ENCODE results near the gene NME1. TPM values are rescaled to one million over a fixed set of nuclear protein-coding genes. Genes with fewer than 3 reads are reported as not detected.
A peak's percentile ranks its signal among the peaks of the same experiment; 100 is the strongest.

Gene NME1
- total and polyA plus RNA-seq, 9 of the 15 experiments (the other 6 are each of a cell fraction or from before 2014, with no cell fraction given), result 449 to 1,588 (median 604) TPM

DNA sequence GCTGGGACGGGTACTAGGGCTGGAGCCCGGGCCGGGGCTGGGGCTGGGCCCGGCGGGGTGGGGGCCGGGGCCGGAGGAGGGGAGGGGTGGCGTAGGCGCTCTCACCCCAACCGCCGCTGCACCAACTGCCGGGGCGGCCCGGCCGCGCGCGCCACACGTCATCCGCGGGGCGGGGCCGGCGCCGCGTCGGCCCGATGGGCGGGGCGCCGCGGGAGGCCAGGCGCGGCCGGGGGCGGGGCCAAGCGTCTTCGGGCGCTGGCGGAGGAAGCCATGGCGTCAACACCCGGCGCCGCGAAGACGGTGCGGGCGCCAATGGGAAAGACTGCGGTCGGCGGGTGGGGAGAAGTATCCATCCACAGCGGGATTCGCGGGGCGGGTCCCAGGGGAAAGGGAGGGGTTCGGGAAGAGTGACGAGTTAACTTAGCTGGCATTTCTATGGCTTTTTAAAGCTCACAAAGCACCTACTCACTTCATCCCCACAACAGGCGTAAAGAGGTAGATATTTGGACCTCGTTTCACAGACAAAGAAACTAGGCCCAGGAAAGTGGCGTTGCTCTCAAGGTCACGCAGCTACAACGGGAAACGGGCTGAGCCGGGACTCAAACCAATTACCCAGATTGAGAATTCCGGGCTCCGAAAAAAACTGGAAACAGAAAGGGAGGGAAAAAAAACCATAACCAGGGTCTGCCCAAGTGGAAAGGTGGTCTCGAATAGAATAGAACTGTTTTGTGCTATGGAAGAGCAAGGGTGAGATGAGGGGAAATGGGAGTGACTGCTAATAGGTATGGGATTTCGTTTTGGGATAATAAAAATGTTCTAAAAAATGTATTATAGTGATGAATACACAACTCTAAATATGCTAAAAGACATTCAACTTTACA, 32.4 kb upstream of the NME1 start, which contains the start of gene SPAG9 (continued):
- no peak for TF ChIP-seq IRF1 (CRISPR knock-in tag; IDR thresholded peaks at IDR 0.05; ENCODE audit: borderline replicate concordance)
- TF ChIP-seq SPI1 (IDR thresholded peaks at IDR 0.05; ENCODE audit: borderline replicate concordance, low read depth, low read length), result no peak
- TF ChIP-seq, protein P1, sequence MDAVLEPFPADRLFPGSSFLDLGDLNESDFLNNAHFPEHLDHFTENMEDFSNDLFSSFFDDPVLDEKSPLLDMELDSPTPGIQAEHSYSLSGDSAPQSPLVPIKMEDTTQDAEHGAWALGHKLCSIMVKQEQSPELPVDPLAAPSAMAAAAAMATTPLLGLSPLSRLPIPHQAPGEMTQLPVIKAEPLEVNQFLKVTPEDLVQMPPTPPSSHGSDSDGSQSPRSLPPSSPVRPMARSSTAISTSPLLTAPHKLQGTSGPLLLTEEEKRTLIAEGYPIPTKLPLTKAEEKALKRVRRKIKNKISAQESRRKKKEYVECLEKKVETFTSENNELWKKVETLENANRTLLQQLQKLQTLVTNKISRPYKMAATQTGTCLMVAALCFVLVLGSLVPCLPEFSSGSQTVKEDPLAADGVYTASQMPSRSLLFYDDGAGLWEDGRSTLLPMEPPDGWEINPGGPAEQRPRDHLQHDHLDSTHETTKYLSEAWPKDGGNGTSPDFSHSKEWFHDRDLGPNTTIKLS (IDR thresholded peaks at IDR 0.05; ENCODE audit: borderline replicate concordance, low read depth), result no peak
- TF ChIP-seq NEUROD1 (IDR thresholded peaks at IDR 0.05; ENCODE audit: borderline replicate concordance, low read depth, low read length, partially characterized antibody), result peak; percentile 54
- TF ChIP-seq ELF1 (tag; IDR thresholded peaks at IDR 0.05), result 0 out of 2 replicates have a peak, but pooled peaks have one; percentile 10
- no peak for TF ChIP-seq ZNF277 (CRISPR knock-in tag; IDR thresholded peaks at IDR 0.05; ENCODE audit: borderline replicate concordance)
- no peak for TF ChIP-seq TAF15 (IDR thresholded peaks at IDR 0.05; ENCODE audit: low read depth, low read length)
- no peak for TF ChIP-seq TCF7 (IDR thresholded peaks at IDR 0.05; ENCODE audit: borderline replicate concordance)
- no peak for TF ChIP-seq NUFIP1 (IDR thresholded peaks at IDR 0.05; ENCODE audit: partially characterized antibody)
- no peak for TF ChIP-seq SETDB1 (IDR thresholded peaks at IDR 0.05; ENCODE audit: low read length)
- no peak for TF ChIP-seq PRMT5 (CRISPR knock-in tag; IDR thresholded peaks at IDR 0.05)
- TF ChIP-seq ZSCAN32 (CRISPR knock-in tag; IDR thresholded peaks at IDR 0.05), result no peak
- TF ChIP-seq, protein P2, sequence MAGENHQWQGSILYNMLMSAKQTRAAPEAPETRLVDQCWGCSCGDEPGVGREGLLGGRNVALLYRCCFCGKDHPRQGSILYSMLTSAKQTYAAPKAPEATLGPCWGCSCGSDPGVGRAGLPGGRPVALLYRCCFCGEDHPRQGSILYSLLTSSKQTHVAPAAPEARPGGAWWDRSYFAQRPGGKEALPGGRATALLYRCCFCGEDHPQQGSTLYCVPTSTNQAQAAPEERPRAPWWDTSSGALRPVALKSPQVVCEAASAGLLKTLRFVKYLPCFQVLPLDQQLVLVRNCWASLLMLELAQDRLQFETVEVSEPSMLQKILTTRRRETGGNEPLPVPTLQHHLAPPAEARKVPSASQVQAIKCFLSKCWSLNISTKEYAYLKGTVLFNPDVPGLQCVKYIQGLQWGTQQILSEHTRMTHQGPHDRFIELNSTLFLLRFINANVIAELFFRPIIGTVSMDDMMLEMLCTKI (IDR thresholded peaks at IDR 0.05; ENCODE audit: partially characterized antibody), result no peak
- no peak for TF ChIP-seq USF2 (CRISPR knock-in tag; IDR thresholded peaks at IDR 0.05)
- TF ChIP-seq ZNF431 (CRISPR knock-in tag; IDR thresholded peaks at IDR 0.05), result peak; percentile 1; the same call in 1 of the 2 replicates

All from K562 (cell line).